Effector memory CD8-positive, alpha-beta T cell (primary cell): ENCODE results near the gene GPR85.
"Not testable (repeated sequence)": the region's sequence is repeated elsewhere in the genome, so short reads cannot be mapped to it uniquely, and the experiment has no call there.

Source experiments
- ATAC-seq: fragments of 150-1000 bp; cut with Tn5 transposase; replicated peaks from 2 replicates; pipeline ENCODE4 v1.10.0; 2021; ENCODE audit warnings: mild to moderate bottlenecking, moderate library complexity
- DNase-seq, 3 experiments: peaks; one replicate each; pipeline ENCODE4 v3.0.0; 2021
- H3K27ac Mint-ChIP-seq, 2 donors: one replicate each; pipeline ENCODE4 v1.8.0; 2022; ENCODE audit warnings: mild to moderate bottlenecking in 2 of 2, mixed read lengths in 2 of 2, moderate library complexity in 2 of 2
- H3K27me3 Mint-ChIP-seq, 2 donors: one replicate each; pipeline ENCODE4 v1.8.0; 2022; ENCODE audit warnings: mixed read lengths in 2 of 2
- H3K36me3 Mint-ChIP-seq: one replicate; pipeline ENCODE4 v1.8.0; 2022; ENCODE audit warnings: mild to moderate bottlenecking, moderate library complexity, mixed read lengths; ENCODE audit not compliant: insufficient read depth
- H3K4me1 Mint-ChIP-seq, 2 donors: one replicate each; pipeline ENCODE4 v1.8.0; 2022; ENCODE audit warnings: low read depth in 2 of 2, mixed read lengths in 2 of 2
- H3K4me3 Mint-ChIP-seq, 2 donors: one replicate each; pipeline ENCODE4 v1.8.0; 2022; ENCODE audit warnings: mild to moderate bottlenecking in 2 of 2, mixed read lengths in 2 of 2, moderate library complexity in 2 of 2
- H3K9me3 Mint-ChIP-seq, 2 donors: one replicate each; pipeline ENCODE4 v1.8.0; 2022; ENCODE audit warnings: mixed read lengths in 2 of 2

Gene GPR85

DNA sequence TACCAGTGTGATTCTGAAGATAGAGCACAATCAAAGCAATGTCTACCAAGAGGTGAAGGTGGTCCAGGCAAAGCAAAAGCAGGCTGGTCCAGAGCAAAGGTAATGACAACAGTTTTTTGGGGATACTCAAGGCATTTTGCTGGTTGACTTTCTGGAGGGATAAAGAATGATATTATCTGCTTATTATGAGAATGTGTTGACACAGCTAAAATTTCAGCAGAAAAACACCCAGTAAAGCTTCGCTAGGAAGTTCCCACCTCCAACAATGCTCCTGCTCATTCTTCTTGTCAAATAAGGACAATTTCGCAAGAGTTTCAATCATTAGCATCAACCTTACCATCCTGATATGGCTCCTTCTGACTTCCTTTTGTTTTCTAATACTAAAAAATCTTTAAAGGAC, 24.1 kb downstream of the GPR85 start:
- peaks cover 2% of the 10 kb centered on the region for H3K36me3 Mint-ChIP-seq
- H3K27me3 Mint-ChIP-seq = peaks cover 11 to 21% of the 10 kb centered on the region in 2 donors
- DNase-seq = no peak
- ATAC-seq = no peak
- H3K4me1 Mint-ChIP-seq = peaks cover 0 to 1% of the 10 kb centered on the region in 2 donors
- H3K27ac Mint-ChIP-seq = no peak overlapping the region
- H3K4me3 Mint-ChIP-seq = no peak overlapping the region
- H3K9me3 Mint-ChIP-seq = no peaks in the 10 kb centered on the region

DNA sequence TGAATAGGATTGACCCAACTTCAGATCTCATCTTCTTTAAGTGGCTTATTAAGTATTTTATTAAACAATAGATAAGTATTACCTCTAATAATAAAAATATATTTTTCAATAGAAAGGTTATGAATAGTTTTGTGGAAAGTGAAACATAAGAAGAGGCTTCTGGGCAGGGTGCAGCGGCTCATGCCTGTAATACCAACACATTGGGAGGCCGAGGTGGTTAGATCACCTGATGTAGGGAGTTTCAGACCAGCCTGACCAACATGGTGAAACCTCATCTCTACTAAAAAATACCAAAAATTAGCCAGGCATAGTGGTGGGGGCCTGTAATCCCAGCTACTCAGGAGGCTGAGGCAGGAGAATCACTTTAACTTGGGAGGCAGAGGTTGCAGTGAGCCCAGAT, 26.5 kb downstream of the GPR85 start:
- H3K36me3 Mint-ChIP-seq = no peaks in the 10 kb centered on the region
- DNase-seq (no peak), ATAC-seq (no peak)
- H3K27ac Mint-ChIP-seq = no peak overlapping the region
- peaks cover 0 to 1% of the 10 kb centered on the region in 2 donors for H3K4me1 Mint-ChIP-seq
- H3K27me3 Mint-ChIP-seq = peaks cover 10 to 15% of the 10 kb centered on the region in 2 donors
- no peaks in the 10 kb centered on the region for H3K9me3 Mint-ChIP-seq
- no peak overlapping the region for H3K4me3 Mint-ChIP-seq

DNA sequence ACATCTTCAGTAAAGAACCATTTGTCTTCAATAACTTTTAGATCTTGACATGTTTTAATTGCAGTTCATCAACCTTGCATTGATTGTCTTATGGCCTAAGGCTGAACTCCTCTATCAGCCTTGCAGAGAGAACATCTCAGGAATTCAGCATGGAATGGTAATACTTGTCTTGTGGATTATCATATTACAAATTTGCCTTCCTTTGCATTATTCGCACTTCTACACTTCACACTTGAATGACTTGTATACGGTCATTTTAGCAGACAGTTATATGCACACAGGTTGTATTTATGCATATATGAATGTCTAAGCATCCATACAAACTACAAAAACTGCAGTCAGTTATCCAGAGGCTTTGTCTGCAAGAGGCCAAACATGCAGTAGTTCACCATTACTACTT, 31.7 kb downstream of the GPR85 start:
- Mint-ChIP-seq H3K27me3 (peaks cover 23 to 36% of the 10 kb centered on the region in 2 donors), H3K9me3 (peaks cover 0 to 9% of the 10 kb centered on the region in 2 donors), H3K27ac (no peak overlapping the region), H3K36me3 (no peaks in the 10 kb centered on the region), H3K4me3 (no peak overlapping the region), H3K4me1 (no peaks in the 10 kb centered on the region)
- ATAC-seq (no peak), DNase-seq (no peak)

DNA sequence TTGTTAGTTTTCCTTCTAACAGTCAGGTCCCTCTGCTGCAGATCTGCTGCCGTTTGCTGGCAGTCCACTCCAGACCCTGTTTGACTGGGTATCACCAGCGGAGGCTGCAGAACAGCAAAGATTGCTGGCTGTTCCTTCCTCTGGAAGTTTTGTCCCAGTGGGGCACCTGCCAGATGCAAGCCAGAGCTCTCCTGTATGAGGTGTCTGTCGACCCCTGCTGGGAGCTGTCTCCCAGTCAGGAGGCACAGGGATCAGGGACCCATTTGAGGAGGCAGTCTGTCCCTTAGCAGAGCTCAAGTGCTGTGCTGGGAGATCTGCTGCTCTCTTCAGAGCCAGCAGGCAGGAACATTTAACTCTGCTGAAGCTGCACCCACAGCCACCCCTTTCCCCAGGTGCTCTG, 32.4 kb downstream of the GPR85 start:
- H3K27me3 Mint-ChIP-seq = peaks cover 23 to 36% of the 10 kb centered on the region in 2 donors
- not testable (repeated sequence) for DNase-seq, H3K27ac Mint-ChIP-seq, ATAC-seq, H3K36me3 Mint-ChIP-seq, H3K4me3 Mint-ChIP-seq, H3K9me3 Mint-ChIP-seq, H3K4me1 Mint-ChIP-seq

DNA sequence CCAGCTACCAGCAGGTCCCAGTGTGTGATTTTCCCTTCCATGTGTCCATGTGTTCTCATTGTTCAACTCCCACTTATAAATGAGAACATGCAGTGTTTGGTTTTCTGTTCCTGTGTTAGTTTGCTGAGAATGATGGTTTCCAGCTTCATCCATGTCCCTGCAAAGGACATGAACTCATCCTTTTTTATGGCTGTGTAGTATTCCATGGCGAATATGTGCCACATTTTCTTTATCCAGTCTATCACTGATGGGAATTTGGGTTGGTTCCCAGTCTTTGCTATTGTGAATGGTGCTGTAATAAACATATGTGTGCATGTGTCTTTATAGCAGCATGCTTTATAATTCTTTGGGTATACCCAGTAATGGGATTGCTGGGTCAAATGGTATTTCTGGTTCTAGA, 37.4 kb downstream of the GPR85 start:
- DNase-seq, H3K9me3 Mint-ChIP-seq, H3K4me3 Mint-ChIP-seq, ATAC-seq, H3K27ac Mint-ChIP-seq, H3K36me3 Mint-ChIP-seq, H3K4me1 Mint-ChIP-seq: not testable (repeated sequence)
- H3K27me3 Mint-ChIP-seq = peaks cover 6 to 25% of the 10 kb centered on the region in 2 donors

DNA sequence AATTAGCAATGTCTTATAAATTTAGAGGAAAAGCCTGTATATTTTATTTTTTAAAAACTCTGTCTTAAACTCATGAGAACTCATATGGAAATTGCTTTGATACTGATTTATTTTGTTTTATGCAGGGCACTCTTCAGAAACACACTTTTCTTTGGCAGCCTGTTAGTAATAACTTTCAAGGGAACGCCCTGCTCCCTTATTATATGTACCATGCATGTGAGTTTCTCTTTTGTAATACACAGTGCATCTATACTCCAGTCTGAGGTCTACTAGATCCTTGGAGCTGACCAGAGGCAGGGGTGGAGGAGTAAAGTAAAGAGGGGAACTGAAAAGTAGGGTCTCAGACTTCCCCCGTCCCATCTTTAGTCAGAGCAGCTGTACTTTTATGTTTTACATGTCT, 40.2 kb downstream of the GPR85 start:
- H3K4me3 Mint-ChIP-seq = no peak overlapping the region
- H3K36me3 Mint-ChIP-seq = no peaks in the 10 kb centered on the region
- H3K27me3 Mint-ChIP-seq = peaks cover 19 to 25% of the 10 kb centered on the region in 2 donors
- H3K4me1 Mint-ChIP-seq = no peaks in the 10 kb centered on the region
- DNase-seq (no peak), ATAC-seq (no peak)
- no peak overlapping the region for H3K27ac Mint-ChIP-seq
- H3K9me3 Mint-ChIP-seq = peaks cover 0 to 2% of the 10 kb centered on the region in 2 donors

DNA sequence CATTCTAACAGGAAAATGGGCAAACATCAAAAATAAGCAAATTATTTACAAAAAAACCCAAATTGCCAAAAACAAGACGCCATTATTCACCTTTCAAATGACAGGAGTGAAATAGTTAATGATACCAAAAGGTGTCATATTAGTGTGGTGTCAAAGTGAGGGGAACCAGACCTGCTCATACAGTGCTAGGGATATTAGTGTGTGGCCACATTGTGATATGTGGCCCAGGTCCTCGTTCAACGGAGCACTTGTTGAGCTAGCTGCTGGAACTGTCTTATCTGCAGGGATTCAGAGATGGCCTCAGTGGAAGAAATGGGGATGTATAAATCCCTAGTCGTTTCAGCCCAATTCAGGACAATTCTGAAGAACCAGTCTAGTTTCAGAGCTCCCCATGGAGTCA, 41.2 kb downstream of the GPR85 start:
- Mint-ChIP-seq H3K27ac (no peak overlapping the region), H3K36me3 (no peaks in the 10 kb centered on the region), H3K27me3 (peaks cover 27 to 31% of the 10 kb centered on the region in 2 donors), H3K4me3 (no peak overlapping the region), H3K9me3 (peaks cover 0 to 2% of the 10 kb centered on the region in 2 donors), H3K4me1 (no peaks in the 10 kb centered on the region)
- DNase-seq (no peak), ATAC-seq (no peak)

DNA sequence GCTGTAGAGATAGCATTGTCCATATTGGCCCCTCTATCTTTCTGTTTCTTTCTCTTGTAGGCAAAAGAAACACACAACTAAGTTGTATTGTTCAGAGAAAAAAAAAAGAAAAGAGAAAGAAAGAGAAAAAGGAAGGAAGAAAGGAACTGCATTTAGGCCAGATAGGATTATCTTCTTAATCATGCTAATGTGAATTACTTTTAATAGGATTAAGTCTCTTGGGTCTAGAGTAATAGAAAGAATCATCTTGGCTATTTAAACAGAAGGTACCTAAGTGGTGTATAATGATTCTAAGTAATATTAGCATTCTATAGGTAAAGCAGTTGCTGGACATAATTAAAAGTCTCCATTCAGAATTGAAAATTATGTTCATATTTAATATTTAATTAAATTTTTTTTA, 42.2 kb downstream of the GPR85 start:
- H3K36me3 Mint-ChIP-seq = no peaks in the 10 kb centered on the region
- ATAC-seq (no peak), DNase-seq (no peak)
- no peak overlapping the region for H3K27ac Mint-ChIP-seq
- H3K27me3 Mint-ChIP-seq = peaks cover 27 to 31% of the 10 kb centered on the region in 2 donors
- H3K9me3 Mint-ChIP-seq = peaks cover 0 to 2% of the 10 kb centered on the region in 2 donors
- no peaks in the 10 kb centered on the region for H3K4me1 Mint-ChIP-seq
- H3K4me3 Mint-ChIP-seq = no peak overlapping the region

DNA sequence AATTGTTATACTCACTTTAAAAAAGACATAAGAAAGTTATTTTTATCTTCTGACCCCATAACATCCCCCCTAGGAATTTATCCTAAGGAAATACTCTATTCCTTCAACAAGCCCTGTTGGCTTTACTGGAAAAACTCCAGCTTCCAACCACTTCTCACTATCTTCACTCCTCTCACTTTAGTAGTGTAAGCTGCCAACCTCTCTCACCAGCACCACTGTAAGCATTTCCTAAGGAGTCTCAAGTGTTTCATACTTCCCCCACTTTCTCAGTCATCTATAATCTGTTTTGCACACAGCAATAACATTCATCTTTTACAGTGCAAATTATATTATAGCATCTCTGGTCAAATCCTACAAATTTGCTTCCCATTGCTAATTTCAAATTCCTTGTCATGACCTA, 45.8 kb downstream of the GPR85 start:
- Mint-ChIP-seq H3K9me3 (peaks cover 0 to 2% of the 10 kb centered on the region in 2 donors), H3K4me3 (no peak overlapping the region), H3K36me3 (no peaks in the 10 kb centered on the region), H3K27me3 (peaks cover 27 to 42% of the 10 kb centered on the region in 2 donors), H3K4me1 (no peaks in the 10 kb centered on the region), H3K27ac (no peak overlapping the region)
- ATAC-seq = no peak
- no peak for DNase-seq

DNA sequence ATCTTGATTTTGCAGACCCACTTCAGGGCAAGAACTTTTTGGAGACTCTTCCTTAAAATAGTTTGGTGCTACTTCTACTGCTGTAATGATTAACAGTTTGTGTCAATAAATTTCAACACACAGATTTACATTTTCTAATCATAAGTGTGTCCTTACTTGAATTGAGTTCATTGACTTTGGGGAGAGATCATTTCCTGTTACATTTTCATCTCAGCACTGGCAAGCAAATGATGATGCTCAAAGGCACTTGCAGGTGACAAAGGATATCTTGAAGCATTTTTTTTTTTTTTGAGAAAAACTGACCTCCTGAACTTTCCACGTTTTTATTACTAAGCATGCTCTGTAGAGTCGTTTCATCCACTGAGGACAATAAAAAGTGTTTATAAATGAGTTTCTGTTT, 52.7 kb downstream of the GPR85 start:
- no peak for ATAC-seq
- H3K4me3 Mint-ChIP-seq = no peak overlapping the region
- no peak for DNase-seq
- no peaks in the 10 kb centered on the region for H3K36me3 Mint-ChIP-seq
- peaks cover 11 to 31% of the 10 kb centered on the region in 2 donors for H3K27me3 Mint-ChIP-seq
- no peaks in the 10 kb centered on the region for H3K4me1 Mint-ChIP-seq
- H3K9me3 Mint-ChIP-seq = no peaks in the 10 kb centered on the region
- H3K27ac Mint-ChIP-seq = no peak overlapping the region
